Lower leg skin (tissue), 4 donors: ENCODE results near the gene PSMB10. TPM values are rescaled to one million over a fixed set of nuclear protein-coding genes. Genes with fewer than 3 reads are reported as not detected.
"Not testable (repeated sequence)": the region's sequence is repeated elsewhere in the genome, so short reads cannot be mapped to it uniquely, and the experiment has no call there.

ENCODE experiments used
- DNase-seq, 2 donors: peaks; one replicate each; pipeline ENCODE4 v3.0.0-alpha.2; 2019; ENCODE audit warnings: low spot score in 2 of 2
- H3K4me3 ChIP-seq: fragments of 200-600 bp; sonication (generic); 2 replicates; pipeline ENCODE4 v1.5.1; 2017; ENCODE audit warnings: mild to moderate bottlenecking, low read depth; ENCODE audit not compliant: poor library complexity, severe bottlenecking
- POLR2A ChIP-seq, 2 donors: fragments of 450-650 bp; IDR thresholded peaks; one replicate each; pipeline ENCODE4 v1.6.1; 2016 to 2017; ENCODE audit warnings: antibody characterized with exemption in 2 of 2, mild to moderate bottlenecking in 1 of 2, moderate library complexity in 1 of 2
- WGBS, 2 donors: methylation state at CpG; one replicate each; pipeline ENCODE4 v1.1.5; 2018; 5-methylcytosine and 5-hydroxymethylcytosine counted together
- intact Hi-C: fragments of 100-400 bp; cut with DNase I; formaldehyde crosslinking; loops from one replicate; pipeline ENCODE4 v1.15.0; 2023; ENCODE audit warnings: low total_unique reads
- total RNA-seq, 4 donors: library from RNA; depleted of rRNA; stranded (reverse); fragments of >200 nt; gene quantifications; one replicate each; pipeline ENCODE4 v1.1.0, GENCODE V29; 2016
- TF ChIP-seq, protein P1 (sequence below), 3 donors: fragments of 450-650 bp; IDR thresholded peaks; one replicate each; pipeline ENCODE4 v1.5.1; 2016; ENCODE audit warnings: antibody characterized with exemption in 3 of 3, mild to moderate bottlenecking in 3 of 3, moderate library complexity in 2 of 3

The PSMB10 gene
- total RNA-seq, 4 donors from 2014 or later: 11.4 to 20.4 (median 17.8) TPM

- intact Hi-C loops: no loop called here
- no peak for DNase-seq
- 81 to 83% methylated on average over 3 to 6 of the region's 6 CpGs for WGBS, 2 donors
Observed at GRCh38 chr16:67942200-67942509, 5.5 kb upstream of the PSMB10 start.

DNA sequence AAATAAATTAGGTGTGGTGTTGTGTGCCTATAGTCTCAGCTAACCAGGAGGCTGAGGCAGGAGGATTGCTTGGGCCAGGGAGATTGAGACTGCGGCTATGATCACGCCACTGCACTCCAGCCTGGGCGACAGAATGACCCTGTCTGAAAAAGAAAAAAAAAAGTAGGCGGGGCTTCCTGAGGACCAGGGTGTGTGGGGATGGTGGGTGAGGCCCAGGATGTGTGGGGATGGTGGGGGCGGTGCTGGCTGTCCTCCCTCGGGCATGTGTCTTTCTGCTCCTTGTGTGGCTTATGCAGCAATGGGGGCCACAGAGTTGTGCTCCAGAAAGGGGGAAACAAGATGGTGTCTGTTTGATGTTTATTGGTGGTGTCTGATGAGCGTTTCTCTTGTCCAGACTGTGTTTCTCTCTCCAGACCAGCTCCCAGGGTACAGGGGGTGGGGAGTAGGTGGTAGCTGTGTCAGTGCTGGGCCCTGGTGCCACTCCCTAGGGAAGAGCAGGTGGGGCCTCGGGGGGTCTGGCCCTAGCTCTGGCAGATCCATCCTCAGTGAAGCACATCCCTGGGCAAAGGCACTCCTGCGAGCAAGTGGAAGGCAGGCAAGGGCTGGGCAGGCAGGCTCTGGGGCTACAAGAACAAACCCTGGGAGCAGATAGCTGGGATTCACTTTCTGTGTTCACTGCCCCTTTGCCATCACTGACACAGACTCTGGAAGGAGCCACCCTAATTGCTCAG, 5.0 kb upstream of the PSMB10 start:
- no peak overlapping the region for H3K4me3 ChIP-seq
- WGBS, 2 donors: 76 to 77% methylated on average over 9 of the region's 9 CpGs
- intact Hi-C loops: no loop called here
- TF ChIP-seq, protein P1, sequence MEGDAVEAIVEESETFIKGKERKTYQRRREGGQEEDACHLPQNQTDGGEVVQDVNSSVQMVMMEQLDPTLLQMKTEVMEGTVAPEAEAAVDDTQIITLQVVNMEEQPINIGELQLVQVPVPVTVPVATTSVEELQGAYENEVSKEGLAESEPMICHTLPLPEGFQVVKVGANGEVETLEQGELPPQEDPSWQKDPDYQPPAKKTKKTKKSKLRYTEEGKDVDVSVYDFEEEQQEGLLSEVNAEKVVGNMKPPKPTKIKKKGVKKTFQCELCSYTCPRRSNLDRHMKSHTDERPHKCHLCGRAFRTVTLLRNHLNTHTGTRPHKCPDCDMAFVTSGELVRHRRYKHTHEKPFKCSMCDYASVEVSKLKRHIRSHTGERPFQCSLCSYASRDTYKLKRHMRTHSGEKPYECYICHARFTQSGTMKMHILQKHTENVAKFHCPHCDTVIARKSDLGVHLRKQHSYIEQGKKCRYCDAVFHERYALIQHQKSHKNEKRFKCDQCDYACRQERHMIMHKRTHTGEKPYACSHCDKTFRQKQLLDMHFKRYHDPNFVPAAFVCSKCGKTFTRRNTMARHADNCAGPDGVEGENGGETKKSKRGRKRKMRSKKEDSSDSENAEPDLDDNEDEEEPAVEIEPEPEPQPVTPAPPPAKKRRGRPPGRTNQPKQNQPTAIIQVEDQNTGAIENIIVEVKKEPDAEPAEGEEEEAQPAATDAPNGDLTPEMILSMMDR (IDR thresholded peaks at IDR 0.05): no peak
- TF ChIP-seq POLR2A (IDR thresholded peaks at IDR 0.05): no peak
- no peak for DNase-seq

More at GRCh38 chr16:67942200-67942509, 5.5 kb upstream of the PSMB10 start:
- no peak overlapping the region for H3K4me3 ChIP-seq
- TF ChIP-seq, protein P1 (IDR thresholded peaks at IDR 0.05): peak in 1 of 3 donors; percentile 18
- TF ChIP-seq POLR2A (IDR thresholded peaks at IDR 0.05): no peak

DNA sequence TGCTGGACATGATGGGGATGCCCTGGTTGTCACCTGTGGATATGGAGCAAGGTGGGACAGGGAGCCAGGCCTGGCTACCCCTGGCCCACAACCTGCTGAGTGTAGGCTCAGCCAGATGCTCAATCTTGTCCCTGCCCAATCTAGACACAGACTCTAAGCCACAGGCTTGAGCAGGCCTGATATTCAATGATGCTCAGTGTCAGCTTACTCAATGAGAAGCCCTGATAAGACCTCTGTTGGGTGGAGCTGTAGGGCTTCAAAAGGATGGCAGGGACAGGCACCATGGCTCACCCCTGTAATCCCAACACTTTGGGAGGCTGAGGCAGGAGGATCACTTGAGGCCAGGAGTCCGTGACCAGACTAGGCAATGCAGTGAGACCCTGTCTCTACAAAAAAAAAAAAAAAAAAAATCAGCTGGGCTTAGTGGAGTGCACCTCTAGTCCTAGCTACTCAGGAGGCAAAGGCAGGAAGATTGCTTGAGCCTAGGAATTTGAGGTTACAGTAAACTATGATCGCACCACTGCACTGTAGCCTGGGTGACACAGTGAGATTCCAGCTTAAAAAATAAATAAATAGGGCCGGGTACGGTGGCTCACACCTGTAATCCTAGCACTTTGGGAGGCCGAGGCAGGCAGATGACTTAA, 3.9 kb upstream of the PSMB10 start:
- H3K4me3 ChIP-seq: no peak overlapping the region
- TF ChIP-seq, protein P1 (IDR thresholded peaks at IDR 0.05): no peak
- TF ChIP-seq POLR2A (IDR thresholded peaks at IDR 0.05): no peak
- no peak for DNase-seq
- intact Hi-C loops: no loop called here
- 91 to 97% methylated on average over 5 of the region's 5 CpGs for WGBS, 2 donors

- intact Hi-C loops: no loop called here
- WGBS, 2 donors: 56 to 65% methylated on average over 21 to 28 of the region's 33 CpGs
- H3K4me3 ChIP-seq: no peak overlapping the region
- DNase-seq: peak in 1 of 2 donors; percentile 85
- TF ChIP-seq POLR2A (IDR thresholded peaks at IDR 0.05): no peak
- TF ChIP-seq, protein P1 (IDR thresholded peaks at IDR 0.05): no peak
Observed at GRCh38 chr16:67939507-67940445, 3.1 kb upstream of the PSMB10 start.

- H3K4me3 ChIP-seq, intact Hi-C loops, DNase-seq: not testable (repeated sequence)
- 91 to 92% methylated on average over 5 of the region's 5 CpGs for whole genome bisulfite sequencing, 2 donors
Observed at GRCh38 chr16:67937713-67938112, 1.1 kb upstream of the PSMB10 start.
